TTC549 (cell line): ENCODE results near the gene FNBP1.

Experiments used
- FAIRE-seq: peaks from 2 replicates; lab custom pipeline; 2012; peaks lifted over from hg19 to GRCh38; lab: Jason Lieb, UNC

The FNBP1 gene

GRCh38 chr9:129854588-129855110 lies 188.3 kb downstream of the FNBP1 start:
- no peak for FAIRE-seq

- FAIRE-seq: no peak
Observed at GRCh38 chr9:129853614-129854013, 189.4 kb downstream of the FNBP1 start.

GRCh38 chr9:129852579-129852978 lies 190.4 kb downstream of the FNBP1 start:
- no peak for FAIRE-seq

- FAIRE-seq: no peak
Observed at GRCh38 chr9:129851821-129852220, 191.2 kb downstream of the FNBP1 start.

- no peak for FAIRE-seq
Observed at GRCh38 chr9:129850821-129851550, 192.0 kb downstream of the FNBP1 start.

GRCh38 chr9:129849901-129850300 lies 193.1 kb downstream of the FNBP1 start:
- FAIRE-seq: no peak

- no peak for FAIRE-seq
Observed at GRCh38 chr9:129848712-129849441, 194.1 kb downstream of the FNBP1 start.

- FAIRE-seq: no peak
Observed at GRCh38 chr9:129845373-129845772, 197.6 kb downstream of the FNBP1 start.

- FAIRE-seq: no peak
Observed at GRCh38 chr9:129841071-129841470, 201.9 kb downstream of the FNBP1 start.

- FAIRE-seq: no peak
Observed at GRCh38 chr9:129840034-129840433, 203.0 kb downstream of the FNBP1 start.

- FAIRE-seq: no peak
Observed at GRCh38 chr9:129839324-129840023, 203.5 kb downstream of the FNBP1 start.

- no peak for FAIRE-seq
Observed at GRCh38 chr9:129838707-129839259, 204.2 kb downstream of the FNBP1 start.
